Activated CD8-positive, alpha-beta memory T cell treated with anti-CD3 and anti-CD28 coated beads, Interleukin-2, amount 10 ng/mL, durations not matched to agents 7 days and 5 days (primary cell): ENCODE results near the gene PSMA7. TPM values are rescaled to one million over a fixed set of nuclear protein-coding genes. Genes with fewer than 3 reads are reported as not detected.

ENCODE experiments used
- ATAC-seq: fragments of 150-1000 bp; cut with Tn5 transposase; one replicate; pipeline ENCODE4 v1.10.0; 2021; ENCODE audit warnings: moderate library complexity
- CTCF ChIA-PET: fragments of 350-600 bp; sonication (Branson Sonifier 250); formaldehyde crosslinking; loops from one replicate; lab custom pipeline; 2021; ENCODE audit warnings: antibody characterized with exemption; lab: Charles Lee
- DNase-seq: peaks from one replicate; pipeline ENCODE4 v3.0.0-alpha.2; 2020
- H3K27ac Mint-ChIP-seq: one replicate; pipeline ENCODE4 v1.8.0; 2021; ENCODE audit warnings: mild to moderate bottlenecking, mixed read lengths
- H3K27me3 Mint-ChIP-seq: one replicate; pipeline ENCODE4 v1.8.0; 2021; ENCODE audit warnings: mixed read lengths
- H3K36me3 Mint-ChIP-seq: one replicate; pipeline ENCODE4 v1.8.0; 2021; ENCODE audit warnings: mild to moderate bottlenecking, mixed read lengths
- H3K4me1 Mint-ChIP-seq: one replicate; pipeline ENCODE4 v1.8.0; 2021; ENCODE audit warnings: mixed read lengths
- H3K4me3 Mint-ChIP-seq: one replicate; pipeline ENCODE4 v1.8.0; 2021; ENCODE audit warnings: mild to moderate bottlenecking, moderate library complexity, mixed read lengths
- H3K9me3 Mint-ChIP-seq: one replicate; pipeline ENCODE4 v1.8.0; 2022; ENCODE audit warnings: low read depth, mixed read lengths
- total RNA-seq, 2 experiments: library from RNA; stranded (reverse); gene quantifications; one replicate each; pipeline ENCODE4 v1.2.3, GENCODE V29; 2021

PSMA7 gene
- total RNA-seq, 2 experiments from 2014 or later = 287 to 359 TPM

GRCh38 chr20:62122654-62123449, 20.3 kb downstream of the PSMA7 start:
- H3K4me3 Mint-ChIP-seq = peak overlapping the region; percentile 75
- H3K27ac Mint-ChIP-seq = no peak overlapping the region
- CTCF ChIA-PET = interaction anchor here (1.0 to 3.1 kb wide), 3 partner anchors 20 to 112 kb away, joined by 3 to 20 read pairs (median 7); partner anchors contain the start of genes PSMA7 and SS18L1
- peaks cover 28% of the 10 kb centered on the region for H3K4me1 Mint-ChIP-seq
- DNase-seq (peak; percentile 54), ATAC-seq (peak; percentile 7)
- H3K27me3 Mint-ChIP-seq = peaks cover 2% of the 10 kb centered on the region
- H3K36me3 Mint-ChIP-seq = peaks cover 30% of the 10 kb centered on the region
- no peaks in the 10 kb centered on the region for H3K9me3 Mint-ChIP-seq

GRCh38 chr20:62121776-62122653, 21.2 kb downstream of the PSMA7 start, which contains the start of gene LSM14B:
Gene LSM14B (plus strand): TSS chr20:62122475. CDS start chr20:62122667, 192 bp downstream.
- DNase-seq = peak; percentile 96
- ATAC-seq = peak; percentile 90
- Mint-ChIP-seq H3K27ac (peak within 1 kb of the TSS; percentile 83), H3K4me1 (peaks cover 36% of the 10 kb centered on the region), H3K9me3 (no peaks in the 10 kb centered on the region), H3K36me3 (peaks cover 23% of the 10 kb centered on the region), H3K27me3 (peaks cover 2% of the 10 kb centered on the region), H3K4me3 (peak within 1 kb of the TSS; percentile 82)
- CTCF ChIA-PET = interaction anchor here (1.0 to 3.1 kb wide), 7 partner anchors 14 to 180 kb away, joined by 3 to 20 read pairs (median 4); partner anchors contain the start of genes ADRM1, PSMA7 and SS18L1

- H3K9me3 Mint-ChIP-seq = no peaks in the 10 kb centered on the region
- peak overlapping the region; percentile 83 for H3K27ac Mint-ChIP-seq
- ATAC-seq (peak; percentile 0), DNase-seq (no peak)
- H3K36me3 Mint-ChIP-seq = peaks cover 18% of the 10 kb centered on the region
- peaks cover 37% of the 10 kb centered on the region for H3K4me1 Mint-ChIP-seq
- peaks cover 2% of the 10 kb centered on the region for H3K27me3 Mint-ChIP-seq
- peak overlapping the region; percentile 82 for H3K4me3 Mint-ChIP-seq
- CTCF ChIA-PET = interaction anchor here (0.6 to 3.1 kb wide), 7 partner anchors 15 to 557 kb away, joined by 3 to 20 read pairs (median 4); partner anchors contain the start of genes ADRM1, PSMA7 and SS18L1
Observed at GRCh38 chr20:62120990-62121775, 22.0 kb downstream of the PSMA7 start.

GRCh38 chr20:62120365-62120762, 22.8 kb downstream of the PSMA7 start:
- DNase-seq (no peak), ATAC-seq (no peak)
- no peak overlapping the region for H3K4me3 Mint-ChIP-seq
- no peak overlapping the region for H3K27ac Mint-ChIP-seq
- CTCF ChIA-PET = interaction anchor here (0.6 to 3.1 kb wide), 5 partner anchors 22 to 558 kb away, joined by 3 to 20 read pairs (median 3); partner anchors contain the start of genes PSMA7 and SS18L1
- H3K9me3 Mint-ChIP-seq = no peaks in the 10 kb centered on the region
- H3K27me3 Mint-ChIP-seq = peaks cover 2% of the 10 kb centered on the region
- H3K4me1 Mint-ChIP-seq = peaks cover 37% of the 10 kb centered on the region
- H3K36me3 Mint-ChIP-seq = peaks cover 17% of the 10 kb centered on the region

- Mint-ChIP-seq H3K36me3 (peaks cover 12% of the 10 kb centered on the region), H3K27me3 (peaks cover 2% of the 10 kb centered on the region), H3K4me3 (no peak overlapping the region), H3K27ac (no peak overlapping the region), H3K4me1 (peaks cover 37% of the 10 kb centered on the region), H3K9me3 (no peaks in the 10 kb centered on the region)
- DNase-seq (no peak), ATAC-seq (no peak)
- CTCF ChIA-PET = interaction anchor here (1.5 to 3.1 kb wide), 2 partner anchors 22 to 53 kb away, joined by 7 to 11 read pairs; no protein-coding TSS in a partner anchor
Observed at GRCh38 chr20:62119591-62120364, 23.4 kb downstream of the PSMA7 start.

GRCh38 chr20:62119115-62119514, 24.1 kb downstream of the PSMA7 start:
- Mint-ChIP-seq H3K27me3 (peaks cover 2% of the 10 kb centered on the region), H3K4me1 (peaks cover 33% of the 10 kb centered on the region), H3K27ac (no peak overlapping the region), H3K9me3 (no peaks in the 10 kb centered on the region), H3K4me3 (no peak overlapping the region), H3K36me3 (peaks cover 5% of the 10 kb centered on the region)
- CTCF ChIA-PET = interaction anchor here (1.5 to 3.1 kb wide), 2 partner anchors 22 to 52 kb away, joined by 7 to 11 read pairs; no protein-coding TSS in a partner anchor
- DNase-seq (no peak), ATAC-seq (no peak)

GRCh38 chr20:62118113-62119043, 24.8 kb downstream of the PSMA7 start:
- no peak overlapping the region for H3K4me3 Mint-ChIP-seq
- peaks cover 28% of the 10 kb centered on the region for H3K4me1 Mint-ChIP-seq
- H3K36me3 Mint-ChIP-seq = peaks cover 2% of the 10 kb centered on the region
- no peaks in the 10 kb centered on the region for H3K9me3 Mint-ChIP-seq
- CTCF ChIA-PET = interaction anchor here (1.5 to 3.1 kb wide), 2 partner anchors 23 to 52 kb away, joined by 7 to 11 read pairs; no protein-coding TSS in a partner anchor
- H3K27ac Mint-ChIP-seq = no peak overlapping the region
- peaks cover 2% of the 10 kb centered on the region for H3K27me3 Mint-ChIP-seq
- DNase-seq = no peak
- ATAC-seq = no peak

- DNase-seq (peak; percentile 91), ATAC-seq (peak; percentile 14)
- Mint-ChIP-seq H3K27me3 (peaks cover 2% of the 10 kb centered on the region), H3K36me3 (peaks cover 2% of the 10 kb centered on the region), H3K9me3 (no peaks in the 10 kb centered on the region), H3K4me1 (peaks cover 26% of the 10 kb centered on the region), H3K4me3 (no peak overlapping the region), H3K27ac (no peak overlapping the region)
- CTCF ChIA-PET = no interaction called here
Observed at GRCh38 chr20:62117658-62118057, 25.5 kb downstream of the PSMA7 start.

GRCh38 chr20:62117362-62117646, 25.9 kb downstream of the PSMA7 start:
- CTCF ChIA-PET = no interaction called here
- Mint-ChIP-seq H3K36me3 (peaks cover 2% of the 10 kb centered on the region), H3K9me3 (no peaks in the 10 kb centered on the region), H3K27me3 (peaks cover 2% of the 10 kb centered on the region), H3K4me1 (peaks cover 26% of the 10 kb centered on the region), H3K4me3 (no peak overlapping the region), H3K27ac (no peak overlapping the region)
- ATAC-seq (no peak), DNase-seq (no peak)

GRCh38 chr20:62116558-62117361, 26.4 kb downstream of the PSMA7 start:
- ATAC-seq (no peak), DNase-seq (no peak)
- Mint-ChIP-seq H3K27me3 (peaks cover 2% of the 10 kb centered on the region), H3K4me3 (no peak overlapping the region), H3K4me1 (peaks cover 26% of the 10 kb centered on the region), H3K9me3 (no peaks in the 10 kb centered on the region), H3K36me3 (peaks cover 2% of the 10 kb centered on the region), H3K27ac (no peak overlapping the region)
- CTCF ChIA-PET = no interaction called here
